Ishikawa (cell line): ENCODE data around the gene COL27A1.

Experiments
- CEBPB ChIP-seq: IDR thresholded peaks from 2 replicates; pipeline ENCODE4 v1.6.1; 2012
- CREB1 ChIP-seq: IDR thresholded peaks from 2 replicates; pipeline ENCODE4 v1.6.1; 2012; ENCODE audit warnings: low read depth
- EGR1 ChIP-seq: IDR thresholded peaks from 2 replicates; pipeline ENCODE4 v1.6.1; 2012
- EP300 ChIP-seq: IDR thresholded peaks from 2 replicates; pipeline ENCODE4 v1.6.1; 2012; ENCODE audit warnings: borderline replicate concordance
- FOXM1 ChIP-seq: IDR thresholded peaks from 2 replicates; pipeline ENCODE4 v1.6.1; 2012; ENCODE audit warnings: low read depth, borderline replicate concordance
- NFIC ChIP-seq: IDR thresholded peaks from 2 replicates; pipeline ENCODE4 v1.6.1; 2012
- RAD21 ChIP-seq: IDR thresholded peaks from 2 replicates; pipeline ENCODE4 v1.6.1; 2012; ENCODE audit warnings: low read depth
- TAF1 ChIP-seq: IDR thresholded peaks from 2 replicates; pipeline ENCODE4 v1.6.1; 2012; ENCODE audit warnings: low read depth, mild to moderate bottlenecking
- TCF12 ChIP-seq: IDR thresholded peaks from 2 replicates; pipeline ENCODE4 v1.6.1; 2012; ENCODE audit warnings: low read depth
- TEAD4 ChIP-seq: IDR thresholded peaks from 2 replicates; pipeline ENCODE4 v1.6.1; 2012
- YY1 ChIP-seq: IDR thresholded peaks from 2 replicates; pipeline ENCODE4 v1.6.1; 2012; ENCODE audit warnings: low read depth
- ZBTB7A ChIP-seq: IDR thresholded peaks from 2 replicates; pipeline ENCODE4 v1.6.1; 2012; ENCODE audit warnings: low read depth
- TF ChIP-seq, protein P1 (sequence below): IDR thresholded peaks from 2 replicates; pipeline ENCODE4 v1.6.1; 2012
- TF ChIP-seq, protein P2 (sequence below): IDR thresholded peaks from 2 replicates; pipeline ENCODE4 v1.6.1; 2012
- TF ChIP-seq, protein P3 (sequence below): IDR thresholded peaks from 2 replicates; pipeline ENCODE4 v1.6.1; 2012; ENCODE audit warnings: low read depth, mild to moderate bottlenecking

COL27A1 gene

DNA sequence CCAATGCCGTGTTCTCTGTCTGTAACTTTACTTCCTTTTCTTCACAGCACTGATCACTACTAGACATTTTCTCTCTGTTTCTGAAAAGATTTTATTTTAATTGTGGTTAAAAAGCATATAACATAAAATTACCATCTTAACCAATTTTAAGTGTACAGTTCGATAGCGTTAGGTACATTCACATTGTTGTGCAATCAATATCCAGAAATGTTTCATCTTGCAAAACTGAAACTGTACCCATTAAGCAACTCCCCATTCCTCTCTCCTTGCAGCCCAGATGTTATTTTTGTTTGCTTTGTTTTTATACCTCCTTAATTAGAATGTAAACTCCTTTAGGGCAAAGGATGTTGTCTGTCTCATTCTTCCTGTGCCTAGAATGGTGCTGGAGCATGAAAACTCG is 47.5 kb downstream of the COL27A1 start:
- TF ChIP-seq YY1: no peak
- TF ChIP-seq, protein P1, sequence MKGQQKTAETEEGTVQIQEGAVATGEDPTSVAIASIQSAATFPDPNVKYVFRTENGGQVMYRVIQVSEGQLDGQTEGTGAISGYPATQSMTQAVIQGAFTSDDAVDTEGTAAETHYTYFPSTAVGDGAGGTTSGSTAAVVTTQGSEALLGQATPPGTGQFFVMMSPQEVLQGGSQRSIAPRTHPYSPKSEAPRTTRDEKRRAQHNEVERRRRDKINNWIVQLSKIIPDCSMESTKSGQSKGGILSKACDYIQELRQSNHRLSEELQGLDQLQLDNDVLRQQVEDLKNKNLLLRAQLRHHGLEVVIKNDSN: no peak
- TF ChIP-seq ZBTB7A: no peak
- TF ChIP-seq RAD21: no peak
- no peak for TF ChIP-seq TEAD4
- TF ChIP-seq TCF12: no peak
- no peak for TF ChIP-seq NFIC
- TF ChIP-seq CREB1: no peak
- TF ChIP-seq EP300: no peak
- TF ChIP-seq FOXM1: no peak
- no peak for TF ChIP-seq CEBPB
- TF ChIP-seq, protein P2, sequence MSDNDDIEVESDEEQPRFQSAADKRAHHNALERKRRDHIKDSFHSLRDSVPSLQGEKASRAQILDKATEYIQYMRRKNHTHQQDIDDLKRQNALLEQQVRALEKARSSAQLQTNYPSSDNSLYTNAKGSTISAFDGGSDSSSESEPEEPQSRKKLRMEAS: no peak
- TF ChIP-seq TAF1: no peak
- TF ChIP-seq, protein P3, sequence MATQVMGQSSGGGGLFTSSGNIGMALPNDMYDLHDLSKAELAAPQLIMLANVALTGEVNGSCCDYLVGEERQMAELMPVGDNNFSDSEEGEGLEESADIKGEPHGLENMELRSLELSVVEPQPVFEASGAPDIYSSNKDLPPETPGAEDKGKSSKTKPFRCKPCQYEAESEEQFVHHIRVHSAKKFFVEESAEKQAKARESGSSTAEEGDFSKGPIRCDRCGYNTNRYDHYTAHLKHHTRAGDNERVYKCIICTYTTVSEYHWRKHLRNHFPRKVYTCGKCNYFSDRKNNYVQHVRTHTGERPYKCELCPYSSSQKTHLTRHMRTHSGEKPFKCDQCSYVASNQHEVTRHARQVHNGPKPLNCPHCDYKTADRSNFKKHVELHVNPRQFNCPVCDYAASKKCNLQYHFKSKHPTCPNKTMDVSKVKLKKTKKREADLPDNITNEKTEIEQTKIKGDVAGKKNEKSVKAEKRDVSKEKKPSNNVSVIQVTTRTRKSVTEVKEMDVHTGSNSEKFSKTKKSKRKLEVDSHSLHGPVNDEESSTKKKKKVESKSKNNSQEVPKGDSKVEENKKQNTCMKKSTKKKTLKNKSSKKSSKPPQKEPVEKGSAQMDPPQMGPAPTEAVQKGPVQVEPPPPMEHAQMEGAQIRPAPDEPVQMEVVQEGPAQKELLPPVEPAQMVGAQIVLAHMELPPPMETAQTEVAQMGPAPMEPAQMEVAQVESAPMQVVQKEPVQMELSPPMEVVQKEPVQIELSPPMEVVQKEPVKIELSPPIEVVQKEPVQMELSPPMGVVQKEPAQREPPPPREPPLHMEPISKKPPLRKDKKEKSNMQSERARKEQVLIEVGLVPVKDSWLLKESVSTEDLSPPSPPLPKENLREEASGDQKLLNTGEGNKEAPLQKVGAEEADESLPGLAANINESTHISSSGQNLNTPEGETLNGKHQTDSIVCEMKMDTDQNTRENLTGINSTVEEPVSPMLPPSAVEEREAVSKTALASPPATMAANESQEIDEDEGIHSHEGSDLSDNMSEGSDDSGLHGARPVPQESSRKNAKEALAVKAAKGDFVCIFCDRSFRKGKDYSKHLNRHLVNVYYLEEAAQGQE: no peak
- no peak for TF ChIP-seq EGR1

DNA sequence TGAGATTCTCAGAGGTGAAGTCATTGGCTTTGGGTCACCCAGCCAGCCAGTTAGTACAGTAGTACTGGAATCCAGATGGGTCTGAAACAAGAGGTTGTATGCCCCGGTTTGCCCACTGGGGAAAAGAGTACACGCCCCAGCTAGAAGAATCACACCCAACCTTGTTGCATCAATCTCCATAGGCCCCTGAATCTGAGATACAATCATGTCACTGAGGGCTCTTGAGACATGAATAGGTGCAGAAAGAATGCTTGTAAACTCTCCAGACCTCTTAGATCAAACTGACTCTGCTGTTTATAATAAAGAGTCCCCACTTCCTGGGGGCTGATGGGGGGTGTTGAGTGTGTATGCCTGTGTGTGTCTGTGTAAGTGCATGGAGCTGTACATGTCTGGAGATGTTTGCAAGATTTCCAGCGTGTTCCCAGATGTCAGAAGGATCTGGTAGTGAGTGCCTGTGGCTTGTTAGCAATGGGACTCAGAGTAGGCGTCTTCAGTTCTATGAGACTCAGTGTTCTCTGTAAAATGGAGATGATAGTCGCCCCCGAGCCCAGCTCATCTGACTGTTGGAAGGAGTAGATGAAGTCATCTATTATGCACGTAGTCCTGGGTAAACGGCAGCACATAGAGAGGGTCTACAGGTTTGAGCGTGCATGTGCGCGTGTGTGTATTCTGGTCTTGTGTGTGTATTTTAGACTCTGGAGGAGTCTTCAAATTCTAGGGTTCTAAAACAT is 48.2 kb downstream of the COL27A1 start:
- TF ChIP-seq EP300 (no peak), NFIC (no peak), CEBPB (no peak), RAD21 (no peak), FOXM1 (no peak), TEAD4 (no peak), TAF1 (no peak), YY1 (no peak), EGR1 (no peak), ZBTB7A (no peak), TCF12 (no peak), CREB1 (no peak)
- TF ChIP-seq, protein P1: no peak
- TF ChIP-seq, protein P3: no peak
- TF ChIP-seq, protein P2: no peak

DNA sequence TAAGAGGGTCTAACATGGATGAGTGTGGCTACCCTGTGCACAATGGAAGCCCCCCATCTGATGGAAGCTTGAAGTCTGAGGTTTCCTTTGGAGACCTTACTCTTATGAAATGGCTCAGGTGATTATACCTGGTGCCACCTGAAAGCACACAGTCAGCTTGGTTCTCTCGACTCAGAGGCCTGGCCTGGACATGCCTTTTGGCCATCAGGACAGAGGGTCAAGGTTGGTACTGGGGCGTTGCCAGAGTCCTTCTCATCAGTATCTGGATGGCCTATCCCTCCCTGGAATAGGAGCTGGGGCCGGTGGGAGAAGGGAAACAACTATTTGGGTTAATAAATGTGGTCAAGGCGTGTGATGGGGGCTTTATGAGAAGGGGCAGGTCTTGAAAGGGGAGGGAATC is 48.9 kb downstream of the COL27A1 start:
- TF ChIP-seq TCF12: no peak
- TF ChIP-seq TEAD4: no peak
- TF ChIP-seq, protein P1: no peak
- no peak for TF ChIP-seq ZBTB7A
- TF ChIP-seq EP300: no peak
- TF ChIP-seq, protein P3: no peak
- TF ChIP-seq RAD21: no peak
- no peak for TF ChIP-seq NFIC
- TF ChIP-seq EGR1: no peak
